A673 (cell line): ENCODE measurements around the gene MAML3.

Experiments
- EZH2 ChIP-seq: fragments of 200-600 bp; sonication (generic); IDR thresholded peaks from 2 replicates; pipeline ENCODE4 v1.6.1; 2017; ENCODE audit warnings: borderline replicate concordance, low read depth, mild to moderate bottlenecking, mixed read lengths, antibody characterized with exemption, low read length; ENCODE audit not compliant: poor library complexity, severe bottlenecking
- TF ChIP-seq, protein P1 (sequence below): fragments of 300-800, 200-600 bp; sonication (generic); conservative IDR thresholded peaks from 2 replicates; pipeline ENCODE4 v1.5.1; 2017; ENCODE audit warnings: low read depth, mild to moderate bottlenecking, antibody characterized with exemption, low read length, moderate library complexity, mixed read lengths

GRCh38 chr4:139834981-139835391, 319.0 kb downstream of the MAML3 start:
- TF ChIP-seq, protein P1, sequence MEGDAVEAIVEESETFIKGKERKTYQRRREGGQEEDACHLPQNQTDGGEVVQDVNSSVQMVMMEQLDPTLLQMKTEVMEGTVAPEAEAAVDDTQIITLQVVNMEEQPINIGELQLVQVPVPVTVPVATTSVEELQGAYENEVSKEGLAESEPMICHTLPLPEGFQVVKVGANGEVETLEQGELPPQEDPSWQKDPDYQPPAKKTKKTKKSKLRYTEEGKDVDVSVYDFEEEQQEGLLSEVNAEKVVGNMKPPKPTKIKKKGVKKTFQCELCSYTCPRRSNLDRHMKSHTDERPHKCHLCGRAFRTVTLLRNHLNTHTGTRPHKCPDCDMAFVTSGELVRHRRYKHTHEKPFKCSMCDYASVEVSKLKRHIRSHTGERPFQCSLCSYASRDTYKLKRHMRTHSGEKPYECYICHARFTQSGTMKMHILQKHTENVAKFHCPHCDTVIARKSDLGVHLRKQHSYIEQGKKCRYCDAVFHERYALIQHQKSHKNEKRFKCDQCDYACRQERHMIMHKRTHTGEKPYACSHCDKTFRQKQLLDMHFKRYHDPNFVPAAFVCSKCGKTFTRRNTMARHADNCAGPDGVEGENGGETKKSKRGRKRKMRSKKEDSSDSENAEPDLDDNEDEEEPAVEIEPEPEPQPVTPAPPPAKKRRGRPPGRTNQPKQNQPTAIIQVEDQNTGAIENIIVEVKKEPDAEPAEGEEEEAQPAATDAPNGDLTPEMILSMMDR = no peak
- no peak for TF ChIP-seq EZH2
